Ishikawa (cell line): ENCODE measurements around the gene ZNF248.

ENCODE experiments used
- CEBPB ChIP-seq: IDR thresholded peaks from 2 replicates; pipeline ENCODE4 v1.6.1; 2012
- CREB1 ChIP-seq: IDR thresholded peaks from 2 replicates; pipeline ENCODE4 v1.6.1; 2012; ENCODE audit warnings: low read depth
- EGR1 ChIP-seq: IDR thresholded peaks from 2 replicates; pipeline ENCODE4 v1.6.1; 2012
- EP300 ChIP-seq: IDR thresholded peaks from 2 replicates; pipeline ENCODE4 v1.6.1; 2012; ENCODE audit warnings: borderline replicate concordance
- FOXM1 ChIP-seq: IDR thresholded peaks from 2 replicates; pipeline ENCODE4 v1.6.1; 2012; ENCODE audit warnings: low read depth, borderline replicate concordance
- NFIC ChIP-seq: IDR thresholded peaks from 2 replicates; pipeline ENCODE4 v1.6.1; 2012
- RAD21 ChIP-seq: IDR thresholded peaks from 2 replicates; pipeline ENCODE4 v1.6.1; 2012; ENCODE audit warnings: low read depth
- TAF1 ChIP-seq: IDR thresholded peaks from 2 replicates; pipeline ENCODE4 v1.6.1; 2012; ENCODE audit warnings: low read depth, mild to moderate bottlenecking
- TCF12 ChIP-seq: IDR thresholded peaks from 2 replicates; pipeline ENCODE4 v1.6.1; 2012; ENCODE audit warnings: low read depth
- TEAD4 ChIP-seq: IDR thresholded peaks from 2 replicates; pipeline ENCODE4 v1.6.1; 2012
- YY1 ChIP-seq: IDR thresholded peaks from 2 replicates; pipeline ENCODE4 v1.6.1; 2012; ENCODE audit warnings: low read depth
- ZBTB7A ChIP-seq: IDR thresholded peaks from 2 replicates; pipeline ENCODE4 v1.6.1; 2012; ENCODE audit warnings: low read depth
- TF ChIP-seq, protein P1 (sequence below): IDR thresholded peaks from 2 replicates; pipeline ENCODE4 v1.6.1; 2012; ENCODE audit warnings: low read depth, mild to moderate bottlenecking
- TF ChIP-seq, protein P2 (sequence below): IDR thresholded peaks from 2 replicates; pipeline ENCODE4 v1.6.1; 2012
- TF ChIP-seq, protein P3 (sequence below): IDR thresholded peaks from 2 replicates; pipeline ENCODE4 v1.6.1; 2012

ZNF248 gene

DNA sequence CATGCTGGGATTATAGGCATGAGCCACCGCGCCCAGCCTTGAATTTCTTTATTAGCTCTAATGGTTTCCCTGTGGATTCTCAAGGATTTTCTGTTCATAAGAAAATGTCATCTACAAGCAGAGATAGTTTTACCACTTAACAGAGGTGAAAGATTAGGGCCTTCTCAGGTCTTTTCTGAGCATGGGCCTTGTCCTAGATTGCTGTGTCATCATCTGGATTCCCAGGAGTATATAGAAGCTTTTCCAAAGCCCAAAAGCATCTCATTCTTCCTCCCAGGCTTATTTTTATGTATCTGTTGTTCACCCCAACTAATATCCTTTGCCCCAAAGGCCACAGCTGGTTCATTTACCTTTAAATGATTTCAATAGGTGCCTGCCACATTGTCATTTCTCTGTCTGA, 13.7 kb upstream of the ZNF248 start:
- TF ChIP-seq EGR1 (no peak), TCF12 (no peak), CEBPB (no peak), EP300 (no peak)

DNA sequence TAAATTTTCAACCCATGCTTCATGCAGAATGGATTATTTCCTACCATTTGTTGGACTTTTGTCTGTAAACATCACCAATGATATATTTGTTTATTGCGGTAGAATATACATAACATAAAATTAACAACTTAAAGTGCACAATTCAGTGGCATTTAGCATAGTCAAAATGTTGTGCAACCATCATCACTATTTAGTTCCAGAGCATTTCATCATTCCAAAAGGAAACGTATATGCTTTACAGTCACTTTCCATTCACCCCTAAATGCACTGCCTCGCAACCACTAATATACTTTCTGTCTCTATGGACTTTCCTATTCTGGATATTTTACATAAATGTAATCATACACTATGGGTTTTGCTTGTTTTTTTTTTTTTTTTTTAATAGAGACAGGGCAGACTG, 11.4 kb upstream of the ZNF248 start:
- TF ChIP-seq TCF12 (no peak), TEAD4 (no peak)

DNA sequence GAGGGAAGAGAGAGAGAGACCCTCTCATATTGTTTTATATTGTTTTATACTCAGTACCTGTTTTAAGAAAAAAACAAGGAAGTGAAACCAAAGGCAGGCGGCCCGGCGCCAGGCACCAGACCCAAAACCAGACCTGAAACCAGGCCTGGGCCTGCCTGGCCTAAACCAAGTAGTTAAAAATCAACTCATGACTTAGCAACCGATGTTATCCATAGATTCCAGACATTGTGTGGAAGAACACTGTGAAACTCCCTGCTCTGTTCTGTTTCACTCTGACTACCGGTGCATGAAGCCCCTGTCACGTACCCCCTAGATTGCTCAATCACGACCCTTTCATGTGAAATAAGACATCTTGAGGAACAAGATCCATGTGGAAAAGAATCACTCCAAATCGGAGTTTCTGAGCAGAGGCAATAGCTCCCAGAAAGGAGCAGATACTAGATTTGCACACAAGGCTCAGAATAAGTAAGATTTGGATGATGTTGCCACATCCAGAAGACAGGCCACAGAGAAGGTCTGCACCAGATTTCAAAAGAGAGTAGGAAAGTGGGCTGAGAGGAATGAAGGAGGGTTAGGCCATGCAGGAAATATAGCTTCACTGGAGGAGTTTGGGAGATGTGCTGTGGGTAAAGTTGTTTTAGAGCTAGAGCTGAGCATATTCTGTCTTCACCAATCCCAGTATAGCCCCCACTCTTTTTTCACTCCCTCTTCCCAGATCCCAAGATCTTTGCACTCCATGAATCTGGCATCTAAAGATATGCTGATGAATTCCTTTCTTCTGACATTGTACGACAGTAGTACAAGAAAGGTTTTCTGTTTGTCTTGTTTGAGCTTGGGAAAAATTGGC, 8.8 kb upstream of the ZNF248 start:
- TF ChIP-seq ZBTB7A (no peak), EGR1 (no peak), TAF1 (no peak)
- TF ChIP-seq, protein P1, sequence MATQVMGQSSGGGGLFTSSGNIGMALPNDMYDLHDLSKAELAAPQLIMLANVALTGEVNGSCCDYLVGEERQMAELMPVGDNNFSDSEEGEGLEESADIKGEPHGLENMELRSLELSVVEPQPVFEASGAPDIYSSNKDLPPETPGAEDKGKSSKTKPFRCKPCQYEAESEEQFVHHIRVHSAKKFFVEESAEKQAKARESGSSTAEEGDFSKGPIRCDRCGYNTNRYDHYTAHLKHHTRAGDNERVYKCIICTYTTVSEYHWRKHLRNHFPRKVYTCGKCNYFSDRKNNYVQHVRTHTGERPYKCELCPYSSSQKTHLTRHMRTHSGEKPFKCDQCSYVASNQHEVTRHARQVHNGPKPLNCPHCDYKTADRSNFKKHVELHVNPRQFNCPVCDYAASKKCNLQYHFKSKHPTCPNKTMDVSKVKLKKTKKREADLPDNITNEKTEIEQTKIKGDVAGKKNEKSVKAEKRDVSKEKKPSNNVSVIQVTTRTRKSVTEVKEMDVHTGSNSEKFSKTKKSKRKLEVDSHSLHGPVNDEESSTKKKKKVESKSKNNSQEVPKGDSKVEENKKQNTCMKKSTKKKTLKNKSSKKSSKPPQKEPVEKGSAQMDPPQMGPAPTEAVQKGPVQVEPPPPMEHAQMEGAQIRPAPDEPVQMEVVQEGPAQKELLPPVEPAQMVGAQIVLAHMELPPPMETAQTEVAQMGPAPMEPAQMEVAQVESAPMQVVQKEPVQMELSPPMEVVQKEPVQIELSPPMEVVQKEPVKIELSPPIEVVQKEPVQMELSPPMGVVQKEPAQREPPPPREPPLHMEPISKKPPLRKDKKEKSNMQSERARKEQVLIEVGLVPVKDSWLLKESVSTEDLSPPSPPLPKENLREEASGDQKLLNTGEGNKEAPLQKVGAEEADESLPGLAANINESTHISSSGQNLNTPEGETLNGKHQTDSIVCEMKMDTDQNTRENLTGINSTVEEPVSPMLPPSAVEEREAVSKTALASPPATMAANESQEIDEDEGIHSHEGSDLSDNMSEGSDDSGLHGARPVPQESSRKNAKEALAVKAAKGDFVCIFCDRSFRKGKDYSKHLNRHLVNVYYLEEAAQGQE: no peak

DNA sequence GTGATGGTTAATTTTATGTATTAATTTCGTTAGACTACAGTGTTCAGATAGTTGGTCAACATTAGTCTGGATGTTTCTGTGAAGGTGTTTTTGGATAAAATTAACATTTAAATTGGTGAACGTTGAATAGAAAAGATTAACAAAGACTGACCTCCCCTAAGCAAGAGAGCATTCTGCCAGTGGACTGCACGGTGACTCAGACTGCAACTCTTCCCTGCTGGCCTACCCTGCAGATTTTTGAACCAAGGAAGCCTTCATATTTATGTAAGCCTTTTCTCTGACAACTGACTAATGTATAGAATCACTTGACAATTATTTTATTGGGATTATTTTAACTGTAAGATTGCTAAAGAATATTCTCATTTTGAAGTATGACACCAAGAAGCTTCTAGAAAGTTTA, 7.9 kb upstream of the ZNF248 start:
- TF ChIP-seq FOXM1 (no peak), YY1 (no peak), TAF1 (no peak)

DNA sequence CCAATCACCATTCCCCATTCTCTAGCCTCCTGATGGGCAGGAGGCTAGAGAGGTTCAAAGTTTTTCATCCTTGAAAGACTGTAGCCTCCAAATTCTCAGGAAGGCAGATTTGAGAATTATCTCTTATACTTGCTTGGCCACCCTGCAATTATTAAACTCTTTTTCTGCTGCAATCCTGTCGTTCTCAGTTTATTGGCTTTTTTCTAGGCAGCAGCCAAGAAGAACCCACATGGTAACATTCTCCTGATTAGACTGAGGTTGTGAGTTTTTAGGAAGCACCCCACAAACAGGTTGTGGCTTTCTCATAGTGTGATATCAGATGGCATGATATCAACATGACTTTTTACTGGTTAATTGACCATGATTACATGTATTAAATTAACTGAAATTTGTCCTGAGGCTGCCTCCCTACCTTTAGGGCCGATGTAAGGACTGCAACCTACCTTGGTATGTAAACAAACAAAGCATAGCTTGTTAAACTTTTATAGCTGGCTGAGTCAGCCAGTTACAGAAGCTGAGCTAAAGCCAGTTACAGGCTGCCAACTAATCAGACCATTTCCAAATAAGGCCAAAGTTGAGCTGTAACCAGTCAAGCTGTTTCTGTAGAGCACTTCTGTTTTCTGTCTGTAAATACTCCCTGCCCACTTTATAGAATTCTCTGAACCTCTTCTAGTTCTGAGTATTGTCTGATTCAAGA, 3.2 kb upstream of the ZNF248 start:
- TF ChIP-seq, protein P2, sequence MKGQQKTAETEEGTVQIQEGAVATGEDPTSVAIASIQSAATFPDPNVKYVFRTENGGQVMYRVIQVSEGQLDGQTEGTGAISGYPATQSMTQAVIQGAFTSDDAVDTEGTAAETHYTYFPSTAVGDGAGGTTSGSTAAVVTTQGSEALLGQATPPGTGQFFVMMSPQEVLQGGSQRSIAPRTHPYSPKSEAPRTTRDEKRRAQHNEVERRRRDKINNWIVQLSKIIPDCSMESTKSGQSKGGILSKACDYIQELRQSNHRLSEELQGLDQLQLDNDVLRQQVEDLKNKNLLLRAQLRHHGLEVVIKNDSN: no peak
- TF ChIP-seq EP300: no peak
- no peak for TF ChIP-seq NFIC
- no peak for TF ChIP-seq FOXM1
- TF ChIP-seq ZBTB7A: no peak
- TF ChIP-seq, protein P1: no peak
- TF ChIP-seq CREB1: no peak
- TF ChIP-seq EGR1: no peak
- TF ChIP-seq CEBPB: no peak
- TF ChIP-seq TCF12: no peak

DNA sequence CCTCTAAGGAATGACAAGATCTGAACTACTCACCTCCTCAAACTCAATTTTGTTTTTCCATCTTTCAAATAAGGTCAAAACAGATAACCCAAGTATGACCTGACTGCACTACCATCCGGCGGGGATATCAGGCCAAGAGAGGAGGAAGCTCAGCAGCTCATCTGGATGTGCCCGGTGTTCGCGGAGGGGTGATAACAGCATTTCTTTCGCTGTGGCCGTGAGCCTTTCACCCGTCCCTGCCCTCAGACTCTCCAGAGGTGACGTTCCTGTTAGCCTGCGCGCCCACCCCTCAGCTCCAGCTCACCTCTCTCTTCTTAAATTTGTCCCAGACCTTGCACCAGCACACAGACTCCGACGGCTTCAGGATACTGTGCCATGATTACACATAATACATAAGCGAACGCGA, 526 bp downstream of the ZNF248 start:
- TF ChIP-seq TAF1 (no peak), CREB1 (no peak), CEBPB (no peak), ZBTB7A (no peak), YY1 (no peak), TCF12 (no peak)
- TF ChIP-seq, protein P2: no peak

DNA sequence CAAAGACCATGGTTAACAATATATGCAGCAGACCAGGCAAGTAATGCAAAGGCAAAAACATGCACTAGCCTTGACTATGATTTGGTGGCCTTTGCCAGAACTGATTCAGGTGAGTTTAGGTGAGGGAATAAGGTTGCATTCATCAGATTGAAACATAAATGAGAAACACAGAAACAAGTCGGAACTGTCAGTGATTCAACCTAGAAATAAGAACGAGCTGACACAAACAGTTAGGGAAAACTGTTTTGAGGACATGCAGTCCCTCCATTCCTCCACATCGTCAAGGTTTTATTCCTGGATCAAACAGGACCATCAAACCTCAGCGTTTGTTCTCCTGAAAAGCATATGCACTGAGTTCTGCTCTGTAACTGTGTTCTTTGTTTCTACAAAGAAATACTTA, 1.8 kb downstream of the ZNF248 start:
- no peak for TF ChIP-seq FOXM1
- TF ChIP-seq NFIC: no peak
- no peak for TF ChIP-seq TEAD4
- no peak for TF ChIP-seq TAF1
- TF ChIP-seq CREB1: no peak
- TF ChIP-seq EGR1: no peak
- no peak for TF ChIP-seq RAD21
- TF ChIP-seq CEBPB: no peak
- TF ChIP-seq YY1: no peak
- TF ChIP-seq, protein P3, sequence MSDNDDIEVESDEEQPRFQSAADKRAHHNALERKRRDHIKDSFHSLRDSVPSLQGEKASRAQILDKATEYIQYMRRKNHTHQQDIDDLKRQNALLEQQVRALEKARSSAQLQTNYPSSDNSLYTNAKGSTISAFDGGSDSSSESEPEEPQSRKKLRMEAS: no peak
- TF ChIP-seq EP300: no peak
- TF ChIP-seq, protein P2: no peak
- TF ChIP-seq, protein P1: no peak
- TF ChIP-seq ZBTB7A: no peak
- no peak for TF ChIP-seq TCF12
